Effector CD8-positive, alpha-beta T cell (primary cell): ENCODE measurements around the gene ZCCHC7.
"Not testable (repeated sequence)": the region's sequence is repeated elsewhere in the genome, so short reads cannot be mapped to it uniquely, and the experiment has no call there.

ENCODE experiments used
- DNase-seq: peaks from one replicate; lab custom pipeline; 2025; lab: John Stamatoyannopoulos, UW

Gene ZCCHC7

GRCh38 chr9:37174247-37174646 lies 53.9 kb downstream of the ZCCHC7 start:
- DNase-seq, result no peak

- no peak for DNase-seq
These were observed 58.4 kb downstream of the ZCCHC7 start for GRCh38 chr9:37178742-37179141.

GRCh38 chr9:37179576-37179975 lies 59.2 kb downstream of the ZCCHC7 start:
- DNase-seq, result no peak

GRCh38 chr9:37180138-37180537 lies 59.8 kb downstream of the ZCCHC7 start:
- DNase-seq, result no peak

GRCh38 chr9:37182718-37183117 lies 62.3 kb downstream of the ZCCHC7 start:
- DNase-seq, result no peak

- no peak for DNase-seq
These were observed 64.8 kb downstream of the ZCCHC7 start for GRCh38 chr9:37184905-37185867.

GRCh38 chr9:37187292-37187691 lies 66.9 kb downstream of the ZCCHC7 start:
- no peak for DNase-seq

GRCh38 chr9:37187713-37188439 lies 67.5 kb downstream of the ZCCHC7 start:
- DNase-seq, result no peak

- not testable (repeated sequence) for DNase-seq
These were observed 70.4 kb downstream of the ZCCHC7 start for GRCh38 chr9:37190739-37191138.

GRCh38 chr9:37191403-37192089 lies 71.2 kb downstream of the ZCCHC7 start:
- DNase-seq, result no peak

- no peak for DNase-seq
These were observed 72.4 kb downstream of the ZCCHC7 start for GRCh38 chr9:37192803-37193202.

- DNase-seq, result no peak
These were observed 77.0 kb downstream of the ZCCHC7 start for GRCh38 chr9:37197158-37198038.

- no peak for DNase-seq
These were observed 77.8 kb downstream of the ZCCHC7 start for GRCh38 chr9:37198039-37198729.

GRCh38 chr9:37198831-37199230 lies 78.5 kb downstream of the ZCCHC7 start:
- no peak for DNase-seq

- no peak for DNase-seq
These were observed 80.1 kb downstream of the ZCCHC7 start for GRCh38 chr9:37200433-37201005.

- DNase-seq, result no peak
These were observed 81.2 kb downstream of the ZCCHC7 start for GRCh38 chr9:37201581-37201980.

- no peak for DNase-seq
These were observed 81.7 kb downstream of the ZCCHC7 start for GRCh38 chr9:37202091-37202490.

- not testable (repeated sequence) for DNase-seq
These were observed 83.1 kb downstream of the ZCCHC7 start for GRCh38 chr9:37203456-37203855.

- DNase-seq, result no peak
These were observed 85.8 kb downstream of the ZCCHC7 start for GRCh38 chr9:37206121-37206620.
